ENCODE data around the gene UBD.

DNA sequence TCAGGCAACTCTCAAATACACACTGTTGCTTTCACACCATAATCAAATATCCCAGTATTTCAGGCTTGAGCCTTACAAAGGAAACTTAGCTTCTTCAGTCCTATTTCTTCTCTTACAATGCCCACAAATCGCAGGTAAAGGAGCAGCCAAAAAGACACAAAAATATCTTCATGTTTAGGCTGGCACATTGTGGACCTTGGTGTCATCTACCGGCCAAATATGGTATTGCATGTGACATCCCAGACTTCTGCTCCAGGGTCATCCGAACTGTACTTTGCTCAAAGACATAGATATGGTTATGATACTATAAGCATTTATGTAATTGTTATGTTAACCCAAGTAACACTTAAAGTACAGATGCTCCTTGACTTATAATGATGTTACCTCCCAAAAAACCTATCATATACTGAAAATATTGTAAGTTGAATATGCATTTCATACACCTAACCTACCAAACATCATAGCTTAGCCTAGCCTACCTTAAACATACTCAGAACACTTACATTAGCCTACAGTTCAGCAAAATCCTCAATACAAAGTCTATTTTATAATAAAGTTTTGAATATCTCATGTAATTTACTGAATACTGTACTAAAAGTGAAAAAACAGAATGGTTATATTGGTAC lies 30.0 kb upstream of the UBD start:
- TF ChIP-seq CTCF (IDR thresholded peaks at IDR 0.05) = peak; percentile 46 to 71 (median 70)
- TF ChIP-seq EP300 (IDR thresholded peaks at IDR 0.05) = no peak

Data from ovary (tissue), 3 donors.